AG04449 (cell line): ENCODE measurements around the gene DSCAM.

ENCODE experiments used
- CTCF ChIA-PET: fragments of 350-600 bp; formaldehyde crosslinking; extraction: SDS; loops from one replicate; lab custom pipeline; 2021; ENCODE audit warnings: antibody characterized with exemption; lab: Yijun Ruan, JAX
- POLR2A ChIA-PET: fragments of 400-600, 350-600 bp; formaldehyde crosslinking; extraction: SDS; loops from one replicate; lab custom pipeline; 2020; ENCODE audit warnings: antibody characterized with exemption, inconsistent platforms; lab: Yijun Ruan, JAX
- DNase-seq: peaks from one replicate; pipeline ENCODE4 v3.0.0-alpha.2; 2010; ENCODE audit warnings: low read depth, low spot score
- H3K4me3 ChIP-seq: 2 replicates; pipeline ENCODE4 v1.5.1; 2011; ENCODE audit warnings: low read depth, mild to moderate bottlenecking, control low read depth, low read length
- CTCF ChIP-seq: IDR thresholded peaks from one replicate; pipeline ENCODE4 v1.5.1; 2011; ENCODE audit warnings: mild to moderate bottlenecking, moderate library complexity, low read length, control low read depth, inconsistent platforms; ENCODE audit not compliant: insufficient read depth; ENCODE audit errors: missing control alignments

The DSCAM gene

GRCh38 chr21:40841524-40842196 lies 5.3 kb downstream of the DSCAM start:
- no peak for DNase-seq
- ChIA-PET POLR2A (no interaction called here), CTCF (interaction anchor here (1.4 to 7.9 kb wide), 2 partner anchors 370 to 375 kb away, joined by 3 to 51 read pairs; no protein-coding TSS in a partner anchor)
- peak overlapping the region; percentile 51 for H3K4me3 ChIP-seq
- TF ChIP-seq CTCF: peak; percentile 79

GRCh38 chr21:40840401-40841125 lies 6.4 kb downstream of the DSCAM start:
- no peak for TF ChIP-seq CTCF
- DNase-seq: no peak
- ChIA-PET CTCF (interaction anchor here (1.5 to 7.9 kb wide), 2 partner anchors 146 to 374 kb away, joined by 3 to 51 read pairs; no protein-coding TSS in a partner anchor), POLR2A (no interaction called here)
- H3K4me3 ChIP-seq: peak overlapping the region; percentile 3; the same call in 1 of the 2 replicates

GRCh38 chr21:40839521-40839920 lies 7.4 kb downstream of the DSCAM start:
- no peak for DNase-seq
- no peak overlapping the region for H3K4me3 ChIP-seq
- no peak for TF ChIP-seq CTCF
- POLR2A ChIA-PET: no interaction called here
- CTCF ChIA-PET: interaction anchor here (1.5 to 7.9 kb wide), 2 partner anchors 145 to 373 kb away, joined by 3 to 51 read pairs; no protein-coding TSS in a partner anchor

GRCh38 chr21:40837456-40837855 lies 9.5 kb downstream of the DSCAM start:
- ChIA-PET POLR2A (no interaction called here), CTCF (interaction anchor here (1.0 to 7.9 kb wide), 2 partner anchors 169 to 371 kb away, joined by 3 to 51 read pairs; no protein-coding TSS in a partner anchor)
- no peak for TF ChIP-seq CTCF
- peak; percentile 42 for DNase-seq
- H3K4me3 ChIP-seq: no peak overlapping the region

GRCh38 chr21:40835184-40835694 lies 11.7 kb downstream of the DSCAM start:
- ChIA-PET CTCF (no interaction called here), POLR2A (no interaction called here)
- H3K4me3 ChIP-seq: no peak overlapping the region
- TF ChIP-seq CTCF: no peak
- no peak for DNase-seq

- ChIA-PET CTCF (no interaction called here), POLR2A (no interaction called here)
- no peak overlapping the region for H3K4me3 ChIP-seq
- DNase-seq: no peak
- no peak for TF ChIP-seq CTCF
Observed at GRCh38 chr21:40833184-40833583, 13.8 kb downstream of the DSCAM start.
